GM19324 (cell line): ENCODE measurements around the gene ICOS.

Source experiments
- ATAC-seq: cut with Tn5 transposase; IDR thresholded peaks from one replicate; pipeline ENCODE4 v1.9.1; 2021; ENCODE audit warnings: mild to moderate bottlenecking, moderate library complexity; ENCODE audit not compliant: unreplicated experiment, low FRiP score

ICOS gene, protein sequence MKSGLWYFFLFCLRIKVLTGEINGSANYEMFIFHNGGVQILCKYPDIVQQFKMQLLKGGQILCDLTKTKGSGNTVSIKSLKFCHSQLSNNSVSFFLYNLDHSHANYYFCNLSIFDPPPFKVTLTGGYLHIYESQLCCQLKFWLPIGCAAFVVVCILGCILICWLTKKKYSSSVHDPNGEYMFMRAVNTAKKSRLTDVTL

DNA sequence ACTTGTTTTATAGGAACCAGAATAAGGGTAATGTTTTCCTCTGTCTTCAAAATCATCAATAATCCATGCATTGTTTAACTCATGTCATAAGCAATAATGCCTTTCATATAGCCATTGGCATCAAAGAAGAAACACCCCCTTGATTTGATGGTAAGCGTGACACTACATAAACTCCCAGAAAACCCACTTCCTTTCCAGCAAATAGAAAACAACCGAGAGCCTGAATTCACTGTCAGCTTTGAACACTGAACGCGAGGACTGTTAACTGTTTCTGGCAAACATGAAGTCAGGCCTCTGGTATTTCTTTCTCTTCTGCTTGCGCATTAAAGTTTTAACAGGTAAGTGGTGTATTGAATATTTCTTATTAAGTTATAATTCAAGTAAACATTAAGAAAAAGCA, at the start of gene ICOS:
Gene ICOS (plus strand): TSS at position 229 of the 400 bp plus-strand sequence. CDS start 52 bp downstream, at position 281.
- no peak for ATAC-seq

DNA sequence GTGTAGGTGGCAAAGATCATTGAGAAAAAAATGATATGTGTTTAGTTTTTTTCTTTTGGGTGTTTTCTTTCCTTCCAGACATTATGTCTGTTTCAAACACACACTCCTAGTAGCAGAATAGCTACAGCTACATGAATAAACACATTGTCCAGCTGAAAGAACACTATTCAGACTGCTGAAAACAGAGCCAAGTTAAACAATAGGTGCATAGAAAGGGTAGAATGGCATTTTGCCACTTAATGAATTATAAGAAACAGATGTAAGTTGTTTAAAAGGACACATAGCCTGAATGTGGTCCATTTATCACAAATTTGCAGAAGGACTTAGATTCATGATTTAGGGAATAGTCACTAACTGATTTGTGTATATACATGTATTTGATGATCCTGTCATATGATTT, 48.9 kb upstream of the ICOS start:
- ATAC-seq: no peak

DNA sequence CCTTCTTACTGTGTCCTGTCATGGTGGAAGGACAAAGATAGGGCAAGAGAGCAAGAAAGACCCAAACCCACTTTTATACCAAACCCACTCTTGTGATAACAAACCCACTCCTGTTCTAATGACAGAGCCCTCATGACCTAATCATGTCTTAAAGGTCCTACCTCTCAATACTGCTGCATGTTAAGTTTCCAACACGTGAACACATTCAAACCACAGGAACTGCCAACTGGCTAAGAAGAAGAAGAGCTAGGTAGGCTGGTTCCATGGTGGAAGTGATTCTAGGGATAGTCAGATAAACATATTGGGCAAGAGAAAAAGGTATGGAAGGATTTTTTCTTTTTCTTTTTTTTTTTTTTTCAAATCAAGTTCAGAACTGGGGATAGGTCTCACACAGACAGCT, 47.0 kb upstream of the ICOS start:
- no peak for ATAC-seq

DNA sequence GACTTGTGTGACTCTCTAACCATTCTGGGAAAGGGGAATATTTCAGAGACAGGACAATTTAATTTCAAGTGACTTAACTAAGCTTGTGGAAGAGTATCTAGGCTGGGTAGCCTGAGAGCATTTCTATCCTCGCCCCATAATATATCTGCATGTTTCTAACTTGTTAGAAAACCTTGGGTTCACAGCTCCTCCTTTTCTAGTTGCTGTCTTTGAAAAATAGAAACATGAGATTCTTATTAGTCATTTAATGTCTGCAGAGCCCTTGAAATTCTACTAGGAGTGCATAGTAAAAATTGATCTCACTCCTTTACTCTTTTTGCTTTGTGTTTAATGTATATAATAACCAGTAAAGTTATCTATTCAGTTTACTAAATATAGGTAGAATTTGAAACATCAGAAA, 46.6 kb upstream of the ICOS start:
- ATAC-seq: no peak

DNA sequence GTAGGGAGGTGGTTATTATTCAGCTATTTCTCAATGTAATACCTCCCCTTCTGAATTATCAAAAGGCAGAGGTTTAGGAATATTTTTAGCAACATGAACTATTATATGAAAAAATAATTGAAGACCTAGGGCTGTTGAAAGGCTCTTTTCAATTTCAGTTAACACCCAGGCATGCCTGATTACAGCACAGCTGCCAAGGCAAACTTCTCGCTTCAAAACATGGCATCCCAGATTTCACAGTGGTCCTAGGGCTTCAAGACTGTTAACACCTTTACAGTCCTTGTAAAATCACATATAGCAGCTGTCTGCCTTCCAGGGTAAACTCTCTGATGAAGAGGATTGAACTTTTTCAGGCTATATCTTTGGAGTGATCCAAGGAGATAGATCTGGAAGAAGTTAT, 45.8 kb upstream of the ICOS start:
- no peak for ATAC-seq

DNA sequence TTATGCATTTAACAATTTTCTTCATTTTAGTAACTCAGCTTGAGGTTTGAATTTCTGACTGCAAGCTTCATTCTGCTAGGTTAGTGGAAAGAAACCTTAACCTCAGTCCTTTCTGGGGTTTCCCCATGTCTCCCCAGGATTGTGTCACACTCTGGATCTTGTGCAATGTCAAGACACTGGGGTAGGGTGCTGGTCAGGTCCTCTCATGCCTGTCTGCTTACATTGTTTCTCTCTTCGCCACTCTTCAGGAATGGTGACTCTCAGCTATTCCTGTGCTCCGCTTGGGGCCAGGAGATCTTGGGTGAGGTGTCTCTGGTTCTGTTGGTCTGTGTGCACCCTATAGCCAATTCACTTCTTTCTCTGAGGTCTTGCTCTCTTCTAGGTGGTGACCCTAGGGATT, 45.1 kb upstream of the ICOS start:
- no peak for ATAC-seq

DNA sequence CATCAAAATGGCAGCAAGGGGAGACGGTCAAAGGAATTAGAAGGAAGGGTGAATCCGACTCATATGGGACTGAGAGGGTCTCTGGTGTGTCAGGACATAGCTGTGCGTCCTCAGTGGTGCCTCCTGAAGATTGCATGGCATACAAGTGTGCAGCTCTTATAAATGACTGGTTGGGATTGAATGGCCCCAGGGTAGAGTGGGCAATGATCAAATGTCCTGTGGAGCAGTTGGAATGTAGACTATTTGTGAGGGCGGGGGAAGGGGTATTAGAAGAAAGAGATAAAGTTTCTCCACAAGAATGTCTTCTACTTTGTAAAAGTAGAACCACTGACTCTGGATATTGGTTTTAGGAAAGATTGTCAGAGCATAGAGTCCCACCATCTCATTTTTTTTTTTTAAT, 44.4 kb upstream of the ICOS start:
- no peak for ATAC-seq

DNA sequence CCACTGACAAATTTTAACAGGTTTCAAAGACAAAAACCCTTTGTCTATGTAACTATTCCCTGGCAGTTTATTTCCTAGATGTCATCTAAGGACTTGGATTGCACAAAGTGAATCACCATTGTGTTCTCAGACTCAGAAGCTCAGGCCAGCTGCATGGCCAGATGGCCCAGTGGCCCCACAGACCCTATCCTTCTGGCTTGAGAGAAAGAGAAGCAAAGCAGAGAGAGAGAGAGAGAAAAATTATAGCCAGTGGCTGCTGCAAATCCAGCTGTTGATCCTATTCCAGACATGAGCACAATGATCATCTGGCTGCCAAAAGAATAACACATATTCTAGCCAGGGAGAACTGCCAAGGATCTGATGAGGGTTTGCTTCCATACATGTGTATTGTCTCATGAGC, 43.2 kb upstream of the ICOS start:
- ATAC-seq: no peak

DNA sequence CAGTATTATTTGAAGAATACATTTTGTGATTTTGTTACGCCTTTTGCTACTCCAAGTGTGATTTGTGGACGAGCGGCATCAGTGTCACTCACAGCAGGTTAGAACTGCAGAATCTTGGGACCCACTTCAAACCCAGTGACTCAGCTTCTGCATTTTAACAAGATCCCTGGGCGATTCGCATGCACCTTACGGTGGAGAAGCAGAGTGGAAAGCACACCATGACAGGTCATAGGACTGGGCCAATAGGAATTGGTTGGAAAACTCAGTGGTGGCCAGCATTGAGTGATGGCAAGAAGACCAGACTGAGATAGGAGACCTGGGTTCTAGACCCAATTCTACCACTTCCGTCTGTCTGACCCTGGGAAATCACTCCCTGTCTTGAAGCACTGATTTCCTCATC, 42.7 kb upstream of the ICOS start:
- ATAC-seq: no peak

DNA sequence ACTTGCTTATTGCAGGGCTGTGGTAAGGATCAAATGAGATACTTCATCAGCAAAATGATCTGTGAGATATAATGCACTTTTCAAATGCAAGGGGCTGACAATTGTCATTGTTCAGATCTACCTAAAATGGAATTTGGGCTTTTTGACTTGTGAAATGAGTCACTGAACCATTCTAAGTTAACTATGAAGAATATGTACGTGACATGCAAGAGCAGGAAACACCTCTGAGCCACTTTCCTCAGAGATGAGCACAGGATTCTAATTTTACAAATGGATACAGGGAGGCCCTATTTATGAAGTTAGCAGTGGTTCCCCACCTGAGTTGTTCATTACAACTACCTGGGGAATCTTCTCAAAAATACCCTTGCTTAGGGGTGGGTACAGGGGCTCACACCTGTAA, 42.3 kb upstream of the ICOS start:
- no peak for ATAC-seq

DNA sequence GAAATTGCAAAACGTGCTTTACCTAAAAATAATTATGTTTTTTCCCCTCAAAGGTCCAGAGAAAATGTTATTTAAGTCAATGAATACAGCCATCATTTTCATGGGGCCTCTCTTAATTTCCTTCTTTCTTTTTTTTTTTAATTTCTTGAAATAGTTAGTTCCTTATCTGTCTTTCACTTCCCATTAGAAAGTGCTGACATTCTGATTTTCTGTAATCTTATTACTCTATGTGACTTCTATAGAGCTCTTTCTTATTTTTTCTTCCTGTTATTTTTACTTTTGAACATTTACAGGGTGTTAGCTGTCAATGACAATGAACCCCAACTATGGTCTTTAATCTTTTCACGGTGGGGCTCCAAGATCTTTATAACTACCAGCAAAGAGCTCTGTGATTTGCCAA, 39.0 kb upstream of the ICOS start:
- ATAC-seq: no peak

DNA sequence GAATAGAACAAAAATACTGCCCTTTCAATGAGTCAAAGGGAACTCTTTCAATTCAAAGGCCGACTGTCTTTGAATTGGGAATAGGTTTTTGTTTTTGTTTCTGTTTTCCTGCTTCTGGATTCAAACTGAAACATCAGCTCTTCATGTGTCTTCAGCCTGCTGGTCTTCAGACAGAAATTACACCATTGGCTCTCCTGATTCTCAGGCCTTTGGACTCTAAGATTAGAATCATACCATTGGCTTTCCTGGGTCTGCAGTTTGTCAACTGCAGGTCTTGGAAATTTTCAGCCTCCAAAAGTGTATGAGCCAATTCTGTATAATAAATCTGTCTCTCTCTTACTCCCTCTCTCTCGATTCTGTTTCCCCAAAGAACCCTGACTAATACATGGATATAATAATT, 37.9 kb upstream of the ICOS start:
- ATAC-seq: no peak

DNA sequence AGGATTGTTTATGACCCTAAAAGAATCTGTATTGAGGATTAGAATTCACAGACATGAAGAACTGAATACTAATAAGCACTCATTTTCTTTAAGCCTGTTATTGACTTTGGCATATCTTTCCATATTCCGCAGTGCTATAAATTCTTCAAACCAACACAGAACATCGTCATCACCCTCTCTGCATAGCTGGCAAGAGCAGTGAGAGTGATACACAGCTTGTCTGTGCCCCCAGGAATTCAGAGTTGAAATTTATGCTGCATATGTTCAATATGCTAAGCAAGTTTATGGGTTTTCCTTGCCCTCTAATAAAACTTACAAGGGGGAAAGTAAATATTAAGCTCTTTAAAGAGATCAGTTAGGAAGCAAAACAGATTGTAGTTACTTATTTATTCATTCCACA, 36.3 kb upstream of the ICOS start:
- ATAC-seq: no peak

DNA sequence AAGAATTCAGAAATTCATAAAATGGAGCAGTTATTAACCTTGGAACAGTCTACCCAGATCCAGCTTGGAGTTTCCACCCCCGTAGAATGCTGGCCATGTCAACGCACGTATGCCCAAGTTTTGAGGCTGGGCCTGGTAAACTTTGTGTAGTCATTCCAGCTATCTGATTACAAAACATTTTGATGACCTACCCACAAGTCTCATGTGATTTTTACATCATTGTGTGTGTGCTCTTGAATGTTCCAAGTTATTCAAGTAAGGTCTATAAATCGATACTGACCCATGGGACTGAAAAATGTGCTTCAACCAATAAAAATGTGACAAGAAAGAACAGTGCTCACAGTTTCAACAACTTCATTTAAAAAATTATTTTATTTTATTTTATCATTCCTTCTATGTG, 32.5 kb upstream of the ICOS start:
- no peak for ATAC-seq

DNA sequence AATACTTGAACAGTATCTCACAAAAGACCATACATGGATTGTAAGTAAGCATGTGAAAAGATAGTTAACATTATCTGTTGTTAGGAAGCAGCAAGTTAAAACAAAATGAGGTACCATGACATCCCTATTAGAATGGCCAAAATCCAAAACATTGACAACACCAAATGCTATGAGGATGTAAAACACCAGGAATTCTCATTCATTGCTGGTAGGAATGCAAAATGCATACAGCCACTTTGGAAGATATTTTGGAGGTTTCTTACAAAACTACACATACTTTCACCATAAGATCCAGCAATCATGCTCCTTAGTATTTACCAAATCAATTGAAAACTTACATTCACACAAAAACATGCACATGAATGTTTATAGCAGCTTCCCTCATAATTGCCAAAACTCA, 30.9 kb upstream of the ICOS start:
- ATAC-seq: no peak

DNA sequence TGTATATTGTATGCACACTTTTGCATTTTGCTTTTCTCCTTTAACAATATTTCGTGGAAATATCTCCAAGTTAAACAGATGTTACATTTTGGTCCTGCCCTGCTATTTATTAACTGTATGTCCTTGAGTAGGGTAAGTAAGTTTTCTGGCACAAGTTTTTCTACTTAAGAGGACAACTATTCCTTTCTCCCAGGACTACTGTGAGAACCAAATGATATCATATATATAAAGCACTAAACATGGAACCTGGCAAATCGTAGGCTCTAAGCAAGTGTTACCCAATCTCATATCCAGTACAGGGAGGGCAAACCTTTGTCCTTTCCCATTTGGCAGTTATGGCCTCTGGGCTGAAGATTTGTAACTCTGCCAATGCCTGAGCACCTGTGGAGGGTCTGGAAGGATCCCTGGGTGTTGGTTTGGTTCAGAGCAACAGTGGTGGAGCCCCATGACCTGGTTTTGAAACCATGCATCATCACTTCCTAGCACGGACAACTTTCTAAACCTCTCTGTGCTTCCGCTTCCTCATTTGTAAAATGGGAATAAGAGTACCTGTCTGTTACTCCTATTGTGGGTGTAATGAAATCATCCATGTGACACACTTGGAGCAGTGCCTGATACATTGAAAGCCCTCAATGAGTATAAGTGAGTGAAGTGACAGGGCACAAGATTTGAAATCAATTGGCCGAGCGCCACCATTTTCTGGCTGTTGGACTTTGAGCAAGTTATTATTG, 28.3 kb upstream of the ICOS start:
- ATAC-seq: no peak

DNA sequence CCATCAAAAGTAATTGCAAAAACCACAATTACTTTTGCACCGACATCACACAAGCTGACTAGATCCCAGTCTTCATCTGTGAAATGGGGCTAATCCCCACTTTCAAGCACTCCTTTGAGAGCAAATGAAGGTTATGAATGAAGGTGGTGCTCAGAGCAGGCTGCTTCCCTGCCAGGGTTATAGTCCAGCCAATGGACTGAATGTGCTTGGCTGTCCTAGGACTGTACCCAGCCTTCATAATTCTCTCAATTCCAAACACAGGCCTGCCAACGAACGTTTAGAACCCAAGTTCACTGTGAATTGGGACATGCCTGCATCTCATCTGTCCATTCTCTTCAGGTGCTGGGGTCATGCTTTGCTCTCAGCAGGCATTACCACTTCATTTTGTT, 27.8 kb upstream of the ICOS start:
- ATAC-seq: no peak

DNA sequence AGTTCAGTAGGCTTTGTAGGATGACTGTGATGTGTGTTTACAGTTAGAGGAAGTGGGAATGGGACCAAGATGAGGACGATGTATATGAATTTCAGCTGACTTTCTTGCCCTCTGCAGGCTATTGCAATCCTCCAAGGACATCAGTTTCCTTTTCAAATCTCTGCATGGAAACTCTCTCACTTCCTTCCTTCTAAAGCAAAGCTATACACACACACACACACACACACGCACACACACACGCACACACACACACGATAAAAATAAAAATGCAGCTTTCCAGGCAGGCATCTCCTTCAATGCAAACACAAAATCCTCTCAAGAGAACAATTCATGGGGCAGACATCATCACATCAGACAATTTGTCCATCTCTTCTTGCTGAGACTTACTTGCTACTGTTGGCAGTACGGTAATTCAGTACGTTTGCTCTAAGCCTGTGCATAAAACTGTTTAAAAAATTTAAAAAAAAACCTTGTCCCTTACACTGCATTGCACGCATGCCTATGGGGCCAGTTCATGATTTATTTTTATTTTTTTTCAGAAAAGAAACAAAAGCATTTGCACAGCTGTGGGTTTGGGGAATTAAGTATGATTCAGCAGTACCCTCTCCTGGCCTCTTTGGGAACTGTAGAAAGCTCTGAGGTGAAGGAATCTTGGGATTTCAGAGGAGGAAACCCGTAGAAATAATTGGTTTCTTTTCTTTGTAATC, 27.1 kb upstream of the ICOS start:
- ATAC-seq: no peak

DNA sequence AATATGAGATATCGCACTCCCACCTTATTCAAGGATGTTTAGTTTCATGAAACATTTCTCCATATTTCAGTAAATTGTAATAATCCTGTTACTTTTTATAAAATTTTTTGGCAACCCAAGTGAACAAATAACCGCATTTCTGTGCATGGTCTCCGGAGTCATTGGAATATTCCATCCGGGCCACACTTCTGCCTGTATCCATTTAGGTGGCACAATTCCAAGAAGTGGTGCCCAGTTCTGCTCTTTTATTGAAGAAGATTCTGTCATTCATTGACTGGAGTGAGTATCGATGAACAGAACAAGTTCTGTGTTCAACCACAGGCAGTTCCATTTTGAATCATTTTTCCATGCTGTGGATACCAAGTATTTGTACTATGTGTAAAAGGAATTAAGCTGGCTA, 26.6 kb upstream of the ICOS start:
- ATAC-seq: no peak

DNA sequence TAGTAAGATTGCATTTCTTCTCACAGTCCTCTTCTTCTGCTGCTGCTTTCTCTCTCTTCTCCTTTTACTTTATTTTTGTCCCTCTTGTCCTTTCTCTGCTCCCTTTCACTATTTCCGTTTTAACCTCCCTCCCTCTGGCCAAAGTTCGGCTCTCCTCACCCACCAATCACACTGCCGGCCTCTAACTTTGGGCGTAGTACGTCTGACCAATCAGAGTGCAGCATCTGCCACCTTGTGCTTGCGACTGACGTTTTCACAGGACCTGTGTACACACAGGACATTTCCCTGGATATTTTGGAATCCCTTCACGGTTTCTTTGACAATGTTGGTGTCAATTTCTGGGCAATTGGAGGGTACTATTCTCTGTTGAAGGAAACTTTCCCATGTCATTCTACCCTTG, 22.6 kb upstream of the ICOS start:
- ATAC-seq: no peak

DNA sequence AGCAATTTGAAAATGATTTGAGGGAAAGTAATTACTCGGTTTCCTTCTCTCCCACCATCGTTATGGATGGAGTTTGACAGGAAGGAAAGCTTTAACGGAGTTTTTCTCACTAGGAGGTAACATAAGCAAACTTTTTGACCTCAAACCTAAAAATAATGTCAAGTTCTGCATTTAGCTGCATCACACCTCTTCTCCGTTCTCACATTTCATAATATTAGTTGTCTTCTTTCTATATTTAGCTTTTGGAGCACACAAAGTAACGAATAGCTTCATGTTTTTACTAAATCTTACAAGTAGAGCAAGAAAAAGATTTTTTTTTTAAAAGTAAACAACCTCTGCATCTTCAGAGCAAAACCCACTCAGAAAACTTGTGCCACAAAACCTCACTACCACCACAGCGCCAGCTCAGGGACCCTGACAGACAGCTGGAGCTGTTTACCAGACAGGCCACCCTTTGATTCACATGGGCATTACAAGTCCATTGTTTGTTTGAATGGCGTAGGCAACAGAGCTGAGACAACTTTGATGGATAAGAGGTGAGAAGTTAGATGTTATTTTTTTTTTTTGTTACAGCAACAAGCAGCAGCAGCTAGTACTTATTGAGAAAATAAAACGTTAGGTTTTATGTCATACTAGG, 21.9 kb upstream of the ICOS start:
- ATAC-seq: no peak

DNA sequence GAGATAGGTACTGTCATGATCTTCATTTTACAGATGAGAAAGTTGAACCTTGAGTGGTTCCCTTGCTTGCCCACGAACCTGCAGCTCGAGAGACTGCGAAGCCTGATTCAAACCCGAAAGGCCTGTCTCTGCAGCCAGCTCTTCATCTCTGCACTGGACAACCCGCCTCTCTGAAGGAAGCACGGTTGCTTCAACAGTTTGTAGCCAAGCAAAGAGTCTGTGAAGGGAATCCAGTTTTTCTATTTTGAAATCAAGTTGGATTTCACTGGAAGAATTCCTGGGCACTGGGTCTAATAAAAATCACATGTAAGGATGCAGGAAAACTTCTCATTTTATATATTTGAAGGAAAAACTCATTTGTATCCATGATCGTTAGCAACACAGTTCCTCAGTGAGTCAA, 21.3 kb upstream of the ICOS start:
- no peak for ATAC-seq
